Heart right ventricle (tissue), 16 donors: Measurements from ENCODE around the gene DNAL1. TPM values are rescaled to one million over a fixed set of nuclear protein-coding genes. Genes with fewer than 3 reads are reported as not detected.

Experiments used
- ATAC-seq, 8 donors: fragments of 200-7000 bp; cut with Tn5 transposase; one replicate each; pipeline ENCODE4 v1.9.1; 2020; ENCODE audit warnings: mild to moderate bottlenecking in 8 of 8, moderate library complexity in 8 of 8, moderate number of reproducible peaks in 1 of 8
- DNase-seq, 2 donors: peaks; one replicate each; pipeline ENCODE4 v3.0.0-alpha.2; 2020
- H3K27ac ChIP-seq, 10 donors: fragments of 200-600 bp; sonication (generic) in 2 of 10; one replicate each; pipeline versions ENCODE4 v1.5.0 to v1.8.0; 2020 to 2022; ENCODE audit warnings: mild to moderate bottlenecking in 3 of 10
- H3K27me3 ChIP-seq, 7 donors: fragments of 200-600 bp; one replicate each; pipeline ENCODE4 v1.8.0; 2021 to 2022; ENCODE audit warnings: mild to moderate bottlenecking in 2 of 7
- H3K36me3 ChIP-seq, 9 donors: fragments of 200-600 bp; sonication (generic) in 1 of 9; one replicate each; pipeline versions ENCODE4 v1.5.0 to v1.8.0; 2020 to 2022; ENCODE audit warnings: mild to moderate bottlenecking in 2 of 9
- H3K4me1 ChIP-seq, 9 donors: fragments of 200-600 bp; sonication (generic) in 1 of 9; one replicate each; pipeline versions ENCODE4 v1.5.0 to v1.8.0; 2020 to 2022; ENCODE audit warnings: mild to moderate bottlenecking in 4 of 9
- H3K4me3 ChIP-seq, 10 donors: fragments of 200-600 bp; sonication (generic) in 2 of 10; one replicate each; pipeline versions ENCODE4 v1.5.0 to v1.8.0; 2020 to 2022; ENCODE audit warnings: mild to moderate bottlenecking in 7 of 10, moderate library complexity in 2 of 10
- H3K9me3 ChIP-seq, 11 donors: fragments of 200-600 bp in 10 of 11; sonication (generic) in 2 of 11; one replicate each; pipeline versions ENCODE4 v1.5.0 to v1.8.0; 2013 to 2022; ENCODE audit warnings: mild to moderate bottlenecking in 2 of 11, control low read depth in 1 of 11, moderate library complexity in 1 of 11
- WGBS, 2 donors: extraction: QIAGEN DNeasy Blood & Tissue Kit; methylation state at CpG; one replicate each; pipeline ENCODE4 v1.1.7; 2013; ENCODE audit warnings: inconsistent platforms in 1 of 2; 5-methylcytosine and 5-hydroxymethylcytosine counted together
- intact Hi-C, 10 donors: fragments of 100-400 bp; cut with DNase I; formaldehyde crosslinking; loops; one replicate each; pipeline versions ENCODE4 v1.11.1 to v1.14.2; 2022
- polyA plus RNA-seq, 2 donors: library from polyadenylated mRNA; stranded (reverse); fragments of 200-250 nt; gene quantifications; one replicate each; pipeline ENCODE4 v1.2.3, GENCODE V29; 2013
- total RNA-seq, 10 donors: library from RNA; stranded (reverse); fragmentation: NEBNext Ultra II Directional in 3 of 10; extraction: Animal tissue kit (Norgen Biotek cat#: 25700) in 3 of 10; gene quantifications; one replicate each; pipeline versions ENCODE4 v1.2.1 to v1.2.4, GENCODE V29; 2021 to 2023
- TF ChIP-seq, protein P1 (sequence below), 9 donors: fragments of 200-600 bp; sonication (generic) in 2 of 9; IDR thresholded peaks; one replicate each; pipeline versions ENCODE4 v1.5.0 to v1.8.0; 2021 to 2022; ENCODE audit warnings: antibody characterized with exemption in 9 of 9, mild to moderate bottlenecking in 5 of 9, moderate library complexity in 1 of 9
- donor health status: Arrhythmogenic right ventricular cardiomyopathy.
- donor health status: ischemic (EF 13 %, LVEDD 7.1; RV severe dilation, severe dysfunction).
- donor health status: healthy with polysubstance abuse.
- donor health status: DM: no; HTN: yes; CAD: no.
- donor health status: DM: no; HTN: no; CAD: no.
- donor health status: ischemic (EF 25% LVEDD 6.9; RV normal size, moderate dysfunction).
- donor health status: ischemic (EF 25% LVEDD 5.7; RV mildly dilated, moderate dysfunction).
- donor health status: healthy.
- donor health status: DM: yes; HTN: yes; CAD: no.
- donor health status: Ischemic cardiomyopathy.
- donor health status: ischemic (EF 35%, LVEDD 5.7; RV mildly dilated, moderate dysfunction).
- donor health status: nonischemic (EF 11% LVEDD 7.7; RV severe dilation, severe dysfunction).
- donor health status: DM: yes; HTN: yes; CAD: no.
- donor health status: PGD.
- donor health status: ischemic (EF 29% LVEDD 5.4; RV normal size, mild dysfunction).
- donor health status: nonischemic (EF 23%, LVEDD 6.1; RV moderate dilation, normal function).

DNAL1 gene
- total and polyA plus RNA-seq, 12 donors, result 5.9 to 21.2 (median 13.7) TPM

DNA sequence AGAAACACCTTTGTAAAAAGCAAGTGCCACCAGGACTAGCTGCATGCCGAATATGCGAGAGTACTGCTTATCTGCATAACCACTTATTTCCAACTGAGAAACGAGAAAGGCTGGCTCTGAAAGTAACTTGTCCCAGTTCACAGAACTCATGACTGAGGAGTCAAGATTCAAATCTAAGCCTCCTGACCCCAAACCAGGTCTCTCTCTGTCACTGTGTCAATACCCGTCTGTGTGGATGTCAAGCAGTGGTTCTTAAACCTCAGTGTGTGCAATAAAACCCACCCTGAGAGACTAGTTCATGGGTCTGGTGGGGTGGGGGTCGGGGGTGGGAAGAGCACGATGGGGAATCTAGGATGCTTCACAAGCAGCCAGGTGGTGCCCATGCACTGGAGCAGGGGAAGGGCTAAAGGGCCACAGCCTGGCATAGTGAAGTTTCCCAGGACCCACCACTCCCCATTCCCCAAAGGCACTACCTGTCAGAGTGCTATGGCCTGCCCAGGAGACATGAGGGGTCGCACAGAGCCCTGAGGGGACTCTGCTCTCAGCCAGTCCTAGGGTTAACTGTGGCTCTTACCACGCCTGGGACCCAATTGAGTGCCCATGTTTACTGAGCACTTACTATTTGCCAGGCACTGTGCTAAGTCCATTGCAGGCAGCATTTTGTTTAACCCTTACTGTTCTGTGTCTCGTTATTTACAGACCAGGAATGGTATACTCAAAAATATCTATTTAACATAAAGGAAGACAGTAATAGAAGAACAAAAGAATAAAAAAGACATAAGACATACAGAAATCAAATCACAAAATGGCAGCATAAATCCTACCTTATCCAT lies 102.8 kb downstream of the DNAL1 start:
- 62 to 68% methylated on average over 9 of the region's 9 CpGs for WGBS, 2 donors
- no peaks in the 10 kb centered on the region for H3K27me3 ChIP-seq
- peaks cover 0 to 10% (median 0%) of the 10 kb centered on the region in 9 donors for H3K36me3 ChIP-seq
- no peak for DNase-seq
- ATAC-seq, result no peak
- intact Hi-C loops, result no loop called here
- no peaks in the 10 kb centered on the region for H3K9me3 ChIP-seq
- TF ChIP-seq, protein P1, sequence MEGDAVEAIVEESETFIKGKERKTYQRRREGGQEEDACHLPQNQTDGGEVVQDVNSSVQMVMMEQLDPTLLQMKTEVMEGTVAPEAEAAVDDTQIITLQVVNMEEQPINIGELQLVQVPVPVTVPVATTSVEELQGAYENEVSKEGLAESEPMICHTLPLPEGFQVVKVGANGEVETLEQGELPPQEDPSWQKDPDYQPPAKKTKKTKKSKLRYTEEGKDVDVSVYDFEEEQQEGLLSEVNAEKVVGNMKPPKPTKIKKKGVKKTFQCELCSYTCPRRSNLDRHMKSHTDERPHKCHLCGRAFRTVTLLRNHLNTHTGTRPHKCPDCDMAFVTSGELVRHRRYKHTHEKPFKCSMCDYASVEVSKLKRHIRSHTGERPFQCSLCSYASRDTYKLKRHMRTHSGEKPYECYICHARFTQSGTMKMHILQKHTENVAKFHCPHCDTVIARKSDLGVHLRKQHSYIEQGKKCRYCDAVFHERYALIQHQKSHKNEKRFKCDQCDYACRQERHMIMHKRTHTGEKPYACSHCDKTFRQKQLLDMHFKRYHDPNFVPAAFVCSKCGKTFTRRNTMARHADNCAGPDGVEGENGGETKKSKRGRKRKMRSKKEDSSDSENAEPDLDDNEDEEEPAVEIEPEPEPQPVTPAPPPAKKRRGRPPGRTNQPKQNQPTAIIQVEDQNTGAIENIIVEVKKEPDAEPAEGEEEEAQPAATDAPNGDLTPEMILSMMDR (IDR thresholded peaks at IDR 0.05), result no peak
- no peak overlapping the region for H3K4me3 ChIP-seq
- peak overlapping the region in 7 of 10 donors; percentile 65 to 99 (median 85) for H3K27ac ChIP-seq
- peaks cover 74 to 100% (median 100%) of the 10 kb centered on the region in 9 donors for H3K4me1 ChIP-seq

DNA sequence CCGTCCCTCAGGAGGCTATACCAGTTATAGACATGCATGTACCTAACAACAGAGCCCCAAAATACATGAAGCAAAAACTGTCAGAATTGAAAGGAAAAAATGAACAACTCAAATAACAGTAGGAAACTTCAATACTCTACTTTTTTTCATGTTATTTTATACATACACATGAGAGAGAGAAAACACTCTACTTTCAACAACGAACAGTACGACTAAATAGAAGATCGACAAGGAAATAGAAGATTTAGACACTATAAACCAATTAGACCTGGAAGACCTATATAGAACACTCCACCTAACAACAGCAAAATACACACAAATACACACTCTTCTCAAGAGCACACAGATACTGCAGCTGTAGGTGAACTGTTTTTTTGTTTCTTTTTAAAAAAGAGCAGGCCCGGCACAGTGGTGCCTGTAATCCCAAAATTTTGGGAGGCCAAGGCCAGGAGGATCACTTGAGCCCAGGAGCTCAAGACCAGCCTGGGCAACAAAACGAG lies 104.1 kb downstream of the DNAL1 start:
- no peaks in the 10 kb centered on the region for H3K27me3 ChIP-seq
- H3K4me1 ChIP-seq, result peaks cover 75 to 100% (median 100%) of the 10 kb centered on the region in 9 donors
- ATAC-seq (no peak), DNase-seq (no peak)
- TF ChIP-seq, protein P1 (IDR thresholded peaks at IDR 0.05), result no peak
- peak overlapping the region in 7 of 10 donors; percentile 20 to 99 (median 44) for H3K27ac ChIP-seq
- intact Hi-C loops, result no loop called here
- H3K36me3 ChIP-seq, result peaks cover 0 to 10% (median 0%) of the 10 kb centered on the region in 9 donors
- H3K9me3 ChIP-seq, result no peaks in the 10 kb centered on the region
- H3K4me3 ChIP-seq, result no peak overlapping the region
- 77% methylated on average over 6 of the region's 6 CpGs for WGBS, 2 donors

DNA sequence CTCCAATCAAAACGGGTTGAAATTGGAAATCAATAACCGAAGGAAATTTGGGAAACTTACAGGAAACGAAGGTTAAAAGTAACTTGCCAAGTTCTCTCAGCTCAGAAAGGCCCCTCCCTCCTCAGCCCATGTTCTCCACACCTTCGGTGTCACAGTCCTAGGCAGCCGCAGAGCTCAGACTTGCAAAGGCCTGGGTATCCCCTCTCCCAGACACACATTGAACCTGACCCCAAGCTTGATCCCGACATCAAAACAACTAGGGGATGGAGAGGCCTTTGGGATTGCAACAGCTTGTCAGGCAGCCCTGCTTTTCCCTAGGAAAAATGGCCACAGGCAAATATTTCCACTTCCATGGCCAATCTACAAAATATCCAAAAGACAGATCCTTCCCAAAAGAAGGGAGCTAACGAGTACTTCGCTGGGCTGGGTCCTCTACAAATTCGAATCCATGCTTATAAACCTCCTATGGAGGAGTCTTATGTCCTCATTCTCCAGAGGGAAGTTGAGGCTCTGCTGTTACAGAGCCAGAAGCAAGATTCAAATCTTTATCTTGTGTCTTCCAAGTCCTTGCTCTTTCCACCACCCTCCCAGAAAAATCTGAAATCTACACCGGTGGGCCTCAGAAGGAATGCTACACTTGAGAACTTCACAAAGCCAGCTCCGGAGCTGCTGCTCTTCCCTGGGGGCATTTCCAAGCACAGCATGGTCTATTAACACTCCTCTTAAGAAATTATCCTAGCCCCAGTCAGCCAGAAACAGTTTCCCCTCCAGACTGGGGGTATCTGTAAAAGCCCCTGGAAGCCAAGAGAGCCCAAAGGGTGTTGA lies 105.1 kb downstream of the DNAL1 start:
- peaks cover 0 to 10% (median 0%) of the 10 kb centered on the region in 9 donors for H3K36me3 ChIP-seq
- TF ChIP-seq, protein P1 (IDR thresholded peaks at IDR 0.05), result no peak
- H3K27ac ChIP-seq, result peak overlapping the region in 7 of 10 donors; percentile 44 to 100 (median 98)
- 48 to 54% methylated on average over 11 of the region's 11 CpGs for WGBS, 2 donors
- ATAC-seq (no peak), DNase-seq (no peak)
- H3K4me3 ChIP-seq, result no peak overlapping the region
- intact Hi-C loops, result loop anchor here in 7 of 10 donors (5.0 kb wide), 1 partner anchor 37 kb away; no protein-coding TSS in a partner anchor
- H3K9me3 ChIP-seq, result no peaks in the 10 kb centered on the region
- H3K27me3 ChIP-seq, result no peaks in the 10 kb centered on the region
- H3K4me1 ChIP-seq, result peaks cover 75 to 100% (median 100%) of the 10 kb centered on the region in 9 donors

DNA sequence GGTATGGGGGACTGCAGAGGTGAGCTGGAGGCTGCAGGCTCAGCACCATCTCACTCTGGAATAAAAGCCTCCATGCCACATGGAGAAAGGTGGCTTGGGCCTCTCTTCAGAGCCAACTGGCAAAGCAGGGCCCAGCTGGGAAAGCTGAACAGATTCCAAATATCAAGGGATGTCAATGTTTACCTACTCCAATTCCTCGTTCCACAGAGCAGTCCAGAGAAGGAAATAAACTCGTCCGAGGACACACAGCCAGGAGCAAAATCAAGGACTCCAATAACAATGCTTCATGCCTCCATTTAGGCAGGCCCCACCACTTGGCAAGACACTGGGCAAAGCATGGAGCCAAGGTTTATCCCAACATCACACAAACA lies 105.7 kb downstream of the DNAL1 start:
- intact Hi-C loops, result loop anchor here in 7 of 10 donors (5.0 kb wide), 1 partner anchor 37 kb away; no protein-coding TSS in a partner anchor
- Histone ChIP-seq H3K36me3 (peaks cover 0 to 10% (median 0%) of the 10 kb centered on the region in 9 donors), H3K9me3 (no peaks in the 10 kb centered on the region), H3K4me3 (no peak overlapping the region), H3K27ac (peak overlapping the region in 8 of 10 donors; percentile 44 to 100 (median 98)), H3K4me1 (peaks cover 74 to 100% (median 100%) of the 10 kb centered on the region in 9 donors), H3K27me3 (no peaks in the 10 kb centered on the region)
- ATAC-seq, result no peak
- 28 to 41% methylated on average over 3 of the region's 3 CpGs for WGBS, 2 donors
- TF ChIP-seq, protein P1 (IDR thresholded peaks at IDR 0.05), result no peak
- no peak for DNase-seq
